Cardiac fibroblast (primary cell): ENCODE measurements around the gene SLC25A47.

ENCODE experiments used
- DNase-seq, 2 donors: peaks; one replicate each; pipeline versions ENCODE4 v3.0.0 to v3.0.0-alpha.2; 2010; ENCODE audit warnings: low read depth in 2 of 2
- H3K4me3 ChIP-seq, 2 donors: replicated peaks in 1 of 2; 1 replicate in 1 of 2; 2 replicates in 1 of 2; pipeline ENCODE4 v1.5.1; 2011; ENCODE audit warnings: low read depth in 2 of 2, low read length in 2 of 2, mild to moderate bottlenecking in 2 of 2, moderate library complexity in 1 of 2
- CTCF ChIP-seq: IDR thresholded peaks from one replicate; pipeline ENCODE4 v1.5.1; 2011; ENCODE audit warnings: low read depth, mild to moderate bottlenecking, low read length, inconsistent platforms

Gene SLC25A47

GRCh38 chr14:100361626-100362025 is 38.5 kb downstream of the SLC25A47 start:
- DNase-seq = no peak
- no peak overlapping the region for H3K4me3 ChIP-seq
- no peak for TF ChIP-seq CTCF

GRCh38 chr14:100362311-100362927 is 39.3 kb downstream of the SLC25A47 start:
- no peak overlapping the region for H3K4me3 ChIP-seq
- no peak for DNase-seq
- TF ChIP-seq CTCF = no peak

- TF ChIP-seq CTCF = no peak
- no peak for DNase-seq
- H3K4me3 ChIP-seq = no peak overlapping the region
Measured at GRCh38 chr14:100363053-100363452, 39.9 kb downstream of the SLC25A47 start.

- DNase-seq = no peak
- no peak for TF ChIP-seq CTCF
- no peak overlapping the region for H3K4me3 ChIP-seq
Measured at GRCh38 chr14:100364403-100364802, 41.3 kb downstream of the SLC25A47 start.

GRCh38 chr14:100365741-100366140 is 42.6 kb downstream of the SLC25A47 start:
- DNase-seq = no peak
- TF ChIP-seq CTCF = no peak
- no peak overlapping the region for H3K4me3 ChIP-seq

GRCh38 chr14:100369019-100369418 is 45.9 kb downstream of the SLC25A47 start:
- TF ChIP-seq CTCF = no peak
- DNase-seq = no peak
- H3K4me3 ChIP-seq = no peak overlapping the region

GRCh38 chr14:100370003-100370402 is 46.9 kb downstream of the SLC25A47 start:
- no peak for TF ChIP-seq CTCF
- H3K4me3 ChIP-seq = no peak overlapping the region
- DNase-seq = no peak
